Parathyroid adenoma (tissue), 2 donors: ENCODE results near the gene ATP11B.

Source experiments
- H2AFZ ChIP-seq: fragments of 300-600 bp; sonication (generic); one replicate; pipeline ENCODE4 v1.7.0; 2017; ENCODE audit warnings: antibody characterized with exemption, mild to moderate bottlenecking
- H3K27ac ChIP-seq: fragments of 300-600 bp; sonication (generic); one replicate; pipeline ENCODE4 v1.7.0; 2017
- H3K27me3 ChIP-seq: fragments of 300-600 bp; sonication (generic); one replicate; pipeline ENCODE4 v1.7.0; 2017; ENCODE audit warnings: low read length; ENCODE audit not compliant: control insufficient read depth, insufficient read depth
- H3K36me3 ChIP-seq: fragments of 300-600 bp; sonication (generic); one replicate; pipeline ENCODE4 v1.7.0; 2017; ENCODE audit warnings: low read length; ENCODE audit not compliant: control insufficient read depth, insufficient read depth
- H3K4me1 ChIP-seq: fragments of 300-600 bp; sonication (generic); one replicate; pipeline ENCODE4 v1.7.0; 2017; ENCODE audit warnings: control low read depth
- H3K4me2 ChIP-seq: fragments of 300-600 bp; sonication (generic); one replicate; pipeline ENCODE4 v1.7.0; 2017; ENCODE audit warnings: low read length
- H3K4me3 ChIP-seq: fragments of 300-600 bp; sonication (generic); one replicate; pipeline ENCODE4 v1.7.0; 2017; ENCODE audit warnings: low read depth, low read length
- H3K79me2 ChIP-seq: fragments of 300-600 bp; sonication (generic); one replicate; pipeline ENCODE4 v1.7.0; 2017; ENCODE audit warnings: control low read depth
- H3K9ac ChIP-seq: fragments of 300-600 bp; sonication (generic); one replicate; pipeline ENCODE4 v1.7.0; 2017; ENCODE audit warnings: mild to moderate bottlenecking
- H3K9me3 ChIP-seq: fragments of 300-600 bp; sonication (generic); one replicate; pipeline ENCODE4 v1.7.0; 2017; ENCODE audit warnings: low read length; ENCODE audit not compliant: control insufficient read depth
- CTCF ChIP-seq: fragments of 300-600 bp; sonication (generic); IDR thresholded peaks from one replicate; pipeline ENCODE4 v1.7.0; 2017; ENCODE audit warnings: antibody characterized with exemption, mild to moderate bottlenecking
- donor health status: primary hyperparathyroidism.

The ATP11B gene

GRCh38 chr3:182760576-182761164 lies 32.6 kb upstream of the ATP11B start:
- no peak for TF ChIP-seq CTCF
- Histone ChIP-seq H3K4me1 (no peaks in the 10 kb centered on the region), H3K9ac (no peak overlapping the region), H3K9me3 (no peaks in the 10 kb centered on the region), H3K27me3 (no peaks in the 10 kb centered on the region), H3K4me3 (no peak overlapping the region), H3K4me2 (no peak overlapping the region), H2AFZ (no peak overlapping the region), H3K27ac (no peak overlapping the region), H3K79me2 (no peaks in the 10 kb centered on the region), H3K36me3 (no peaks in the 10 kb centered on the region)

- Histone ChIP-seq H2AFZ (no peak overlapping the region), H3K4me2 (no peak overlapping the region), H3K9ac (peak overlapping the region; percentile 19), H3K36me3 (no peaks in the 10 kb centered on the region), H3K4me3 (no peak overlapping the region), H3K27ac (no peak overlapping the region), H3K4me1 (no peaks in the 10 kb centered on the region), H3K9me3 (no peaks in the 10 kb centered on the region), H3K79me2 (no peaks in the 10 kb centered on the region), H3K27me3 (no peaks in the 10 kb centered on the region)
- no peak for TF ChIP-seq CTCF
Observed at GRCh38 chr3:182763896-182764295, 29.4 kb upstream of the ATP11B start.

GRCh38 chr3:182765287-182765686 lies 28.0 kb upstream of the ATP11B start:
- Histone ChIP-seq H3K9me3 (no peaks in the 10 kb centered on the region), H3K36me3 (no peaks in the 10 kb centered on the region), H3K4me3 (no peak overlapping the region), H3K9ac (no peak overlapping the region), H3K4me2 (no peak overlapping the region), H3K4me1 (no peaks in the 10 kb centered on the region), H3K27ac (no peak overlapping the region), H3K27me3 (no peaks in the 10 kb centered on the region), H3K79me2 (no peaks in the 10 kb centered on the region), H2AFZ (no peak overlapping the region)
- no peak for TF ChIP-seq CTCF

- H3K79me2 ChIP-seq, result no peaks in the 10 kb centered on the region
- no peak for TF ChIP-seq CTCF
- no peak overlapping the region for H3K9ac ChIP-seq
- no peaks in the 10 kb centered on the region for H3K36me3 ChIP-seq
- no peaks in the 10 kb centered on the region for H3K9me3 ChIP-seq
- no peak overlapping the region for H3K4me3 ChIP-seq
- no peak overlapping the region for H2AFZ ChIP-seq
- H3K27ac ChIP-seq, result no peak overlapping the region
- no peaks in the 10 kb centered on the region for H3K4me1 ChIP-seq
- no peaks in the 10 kb centered on the region for H3K27me3 ChIP-seq
- H3K4me2 ChIP-seq, result no peak overlapping the region
Observed at GRCh38 chr3:182766099-182766498, 27.2 kb upstream of the ATP11B start.

DNA sequence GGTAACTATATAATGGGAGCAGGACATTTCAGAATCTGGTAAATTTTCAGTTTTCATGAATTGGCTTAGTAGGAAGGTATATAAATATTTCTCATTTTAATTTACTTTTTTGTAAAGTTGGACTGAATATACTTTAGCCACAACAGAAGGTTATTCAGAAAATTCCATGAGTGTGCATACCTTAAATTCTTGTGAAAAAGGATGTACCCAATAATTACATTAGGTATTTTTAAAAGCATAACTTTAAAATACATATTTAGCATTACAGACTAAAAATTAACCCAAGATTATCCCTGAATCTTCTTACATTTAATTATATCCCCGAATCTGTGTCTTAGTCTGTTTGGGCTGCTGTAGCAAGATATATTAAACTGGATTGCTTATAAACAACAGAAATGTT lies 24.9 kb upstream of the ATP11B start:
- Histone ChIP-seq H2AFZ (no peak overlapping the region), H3K27ac (no peak overlapping the region), H3K9me3 (no peaks in the 10 kb centered on the region), H3K9ac (no peak overlapping the region), H3K4me2 (no peak overlapping the region), H3K79me2 (no peaks in the 10 kb centered on the region), H3K27me3 (no peaks in the 10 kb centered on the region), H3K4me1 (no peaks in the 10 kb centered on the region), H3K4me3 (no peak overlapping the region), H3K36me3 (no peaks in the 10 kb centered on the region)
- TF ChIP-seq CTCF, result no peak
